Heart right ventricle (tissue), 16 donors: Measurements from ENCODE around the gene ULBP2. TPM values are rescaled to one million over a fixed set of nuclear protein-coding genes. Genes with fewer than 3 reads are reported as not detected.
"Not testable (repeated sequence)": the region's sequence is repeated elsewhere in the genome, so short reads cannot be mapped to it uniquely, and the experiment has no call there.

Source experiments
- ATAC-seq, 8 donors: fragments of 200-7000 bp; cut with Tn5 transposase; one replicate each; pipeline ENCODE4 v1.9.1; 2020; ENCODE audit warnings: mild to moderate bottlenecking in 8 of 8, moderate library complexity in 8 of 8, moderate number of reproducible peaks in 1 of 8
- DNase-seq, 2 donors: peaks; one replicate each; pipeline ENCODE4 v3.0.0-alpha.2; 2020
- H3K27ac ChIP-seq, 10 donors: fragments of 200-600 bp; sonication (generic) in 2 of 10; one replicate each; pipeline versions ENCODE4 v1.5.0 to v1.8.0; 2020 to 2022; ENCODE audit warnings: mild to moderate bottlenecking in 3 of 10
- H3K27me3 ChIP-seq, 7 donors: fragments of 200-600 bp; one replicate each; pipeline ENCODE4 v1.8.0; 2021 to 2022; ENCODE audit warnings: mild to moderate bottlenecking in 2 of 7
- H3K36me3 ChIP-seq, 9 donors: fragments of 200-600 bp; sonication (generic) in 1 of 9; one replicate each; pipeline versions ENCODE4 v1.5.0 to v1.8.0; 2020 to 2022; ENCODE audit warnings: mild to moderate bottlenecking in 2 of 9
- H3K4me1 ChIP-seq, 9 donors: fragments of 200-600 bp; sonication (generic) in 1 of 9; one replicate each; pipeline versions ENCODE4 v1.5.0 to v1.8.0; 2020 to 2022; ENCODE audit warnings: mild to moderate bottlenecking in 4 of 9
- H3K4me3 ChIP-seq, 10 donors: fragments of 200-600 bp; sonication (generic) in 2 of 10; one replicate each; pipeline versions ENCODE4 v1.5.0 to v1.8.0; 2020 to 2022; ENCODE audit warnings: mild to moderate bottlenecking in 7 of 10, moderate library complexity in 2 of 10
- H3K9me3 ChIP-seq, 11 donors: fragments of 200-600 bp in 10 of 11; sonication (generic) in 2 of 11; one replicate each; pipeline versions ENCODE4 v1.5.0 to v1.8.0; 2013 to 2022; ENCODE audit warnings: mild to moderate bottlenecking in 2 of 11, control low read depth in 1 of 11, moderate library complexity in 1 of 11
- WGBS, 2 donors: extraction: QIAGEN DNeasy Blood & Tissue Kit; methylation state at CpG; one replicate each; pipeline ENCODE4 v1.1.7; 2013; ENCODE audit warnings: inconsistent platforms in 1 of 2; 5-methylcytosine and 5-hydroxymethylcytosine counted together
- intact Hi-C, 10 donors: fragments of 100-400 bp; cut with DNase I; formaldehyde crosslinking; loops; one replicate each; pipeline versions ENCODE4 v1.11.1 to v1.14.2; 2022
- polyA plus RNA-seq, 2 donors: library from polyadenylated mRNA; stranded (reverse); fragments of 200-250 nt; gene quantifications; one replicate each; pipeline ENCODE4 v1.2.3, GENCODE V29; 2013
- total RNA-seq, 10 donors: library from RNA; stranded (reverse); fragmentation: NEBNext Ultra II Directional in 3 of 10; extraction: Animal tissue kit (Norgen Biotek cat#: 25700) in 3 of 10; gene quantifications; one replicate each; pipeline versions ENCODE4 v1.2.1 to v1.2.4, GENCODE V29; 2021 to 2023
- TF ChIP-seq, protein P1 (sequence below), 9 donors: fragments of 200-600 bp; sonication (generic) in 2 of 9; IDR thresholded peaks; one replicate each; pipeline versions ENCODE4 v1.5.0 to v1.8.0; 2021 to 2022; ENCODE audit warnings: antibody characterized with exemption in 9 of 9, mild to moderate bottlenecking in 5 of 9, moderate library complexity in 1 of 9
- donor health status: Arrhythmogenic right ventricular cardiomyopathy.
- donor health status: ischemic (EF 13 %, LVEDD 7.1; RV severe dilation, severe dysfunction).
- donor health status: healthy with polysubstance abuse.
- donor health status: DM: no; HTN: yes; CAD: no.
- donor health status: DM: no; HTN: no; CAD: no.
- donor health status: ischemic (EF 25% LVEDD 6.9; RV normal size, moderate dysfunction).
- donor health status: ischemic (EF 25% LVEDD 5.7; RV mildly dilated, moderate dysfunction).
- donor health status: healthy.
- donor health status: DM: yes; HTN: yes; CAD: no.
- donor health status: Ischemic cardiomyopathy.
- donor health status: ischemic (EF 35%, LVEDD 5.7; RV mildly dilated, moderate dysfunction).
- donor health status: nonischemic (EF 11% LVEDD 7.7; RV severe dilation, severe dysfunction).
- donor health status: DM: yes; HTN: yes; CAD: no.
- donor health status: PGD.
- donor health status: ischemic (EF 29% LVEDD 5.4; RV normal size, mild dysfunction).
- donor health status: nonischemic (EF 23%, LVEDD 6.1; RV moderate dilation, normal function).

Gene ULBP2
- total and polyA plus RNA-seq, 12 donors: 0.46 to 2.7 (median 1.1) TPM; not detected in 1

- intact Hi-C loops: no loop called here
- no peak overlapping the region for H3K4me3 ChIP-seq
- H3K27me3 ChIP-seq: peaks cover 0 to 49% (median 42%) of the 10 kb centered on the region in 7 donors
- ATAC-seq: no peak
- no peak for DNase-seq
- H3K27ac ChIP-seq: no peak overlapping the region
- H3K4me1 ChIP-seq: no peaks in the 10 kb centered on the region
- no peaks in the 10 kb centered on the region for H3K9me3 ChIP-seq
- TF ChIP-seq, protein P1, sequence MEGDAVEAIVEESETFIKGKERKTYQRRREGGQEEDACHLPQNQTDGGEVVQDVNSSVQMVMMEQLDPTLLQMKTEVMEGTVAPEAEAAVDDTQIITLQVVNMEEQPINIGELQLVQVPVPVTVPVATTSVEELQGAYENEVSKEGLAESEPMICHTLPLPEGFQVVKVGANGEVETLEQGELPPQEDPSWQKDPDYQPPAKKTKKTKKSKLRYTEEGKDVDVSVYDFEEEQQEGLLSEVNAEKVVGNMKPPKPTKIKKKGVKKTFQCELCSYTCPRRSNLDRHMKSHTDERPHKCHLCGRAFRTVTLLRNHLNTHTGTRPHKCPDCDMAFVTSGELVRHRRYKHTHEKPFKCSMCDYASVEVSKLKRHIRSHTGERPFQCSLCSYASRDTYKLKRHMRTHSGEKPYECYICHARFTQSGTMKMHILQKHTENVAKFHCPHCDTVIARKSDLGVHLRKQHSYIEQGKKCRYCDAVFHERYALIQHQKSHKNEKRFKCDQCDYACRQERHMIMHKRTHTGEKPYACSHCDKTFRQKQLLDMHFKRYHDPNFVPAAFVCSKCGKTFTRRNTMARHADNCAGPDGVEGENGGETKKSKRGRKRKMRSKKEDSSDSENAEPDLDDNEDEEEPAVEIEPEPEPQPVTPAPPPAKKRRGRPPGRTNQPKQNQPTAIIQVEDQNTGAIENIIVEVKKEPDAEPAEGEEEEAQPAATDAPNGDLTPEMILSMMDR (IDR thresholded peaks at IDR 0.05): no peak
- 83 to 86% methylated on average over 5 of the region's 5 CpGs for WGBS, 2 donors
- H3K36me3 ChIP-seq: no peaks in the 10 kb centered on the region
Observed at GRCh38 chr6:149948616-149949015, 6.8 kb downstream of the ULBP2 start.

GRCh38 chr6:149950423-149950822 is 8.6 kb downstream of the ULBP2 start:
- TF ChIP-seq, protein P1 (IDR thresholded peaks at IDR 0.05): no peak
- H3K9me3 ChIP-seq: no peaks in the 10 kb centered on the region
- peaks cover 0 to 7% (median 0%) of the 10 kb centered on the region in 9 donors for H3K4me1 ChIP-seq
- intact Hi-C loops: no loop called here
- no peaks in the 10 kb centered on the region for H3K36me3 ChIP-seq
- no peak overlapping the region for H3K27ac ChIP-seq
- 39 to 41% methylated on average over 8 of the region's 8 CpGs for WGBS, 2 donors
- H3K27me3 ChIP-seq: peaks cover 0 to 65% (median 59%) of the 10 kb centered on the region in 7 donors
- no peak overlapping the region for H3K4me3 ChIP-seq
- ATAC-seq: no peak
- DNase-seq: no peak

- TF ChIP-seq, protein P1 (IDR thresholded peaks at IDR 0.05): no peak
- H3K4me3 ChIP-seq: no peak overlapping the region
- no peaks in the 10 kb centered on the region for H3K9me3 ChIP-seq
- intact Hi-C loops: no loop called here
- H3K4me1 ChIP-seq: peaks cover 0 to 7% (median 0%) of the 10 kb centered on the region in 9 donors
- no peak for DNase-seq
- H3K27me3 ChIP-seq: peaks cover 0 to 71% (median 65%) of the 10 kb centered on the region in 7 donors
- no peaks in the 10 kb centered on the region for H3K36me3 ChIP-seq
- H3K27ac ChIP-seq: no peak overlapping the region
- 76 to 78% methylated on average over 9 of the region's 9 CpGs for WGBS, 2 donors
- ATAC-seq: no peak
Observed at GRCh38 chr6:149951096-149951495, 9.3 kb downstream of the ULBP2 start.

GRCh38 chr6:149951626-149952025 is 9.8 kb downstream of the ULBP2 start:
- DNase-seq (no peak), ATAC-seq (no peak)
- Histone ChIP-seq H3K36me3 (no peaks in the 10 kb centered on the region), H3K4me3 (no peak overlapping the region), H3K4me1 (peaks cover 0 to 7% (median 0%) of the 10 kb centered on the region in 9 donors), H3K9me3 (no peaks in the 10 kb centered on the region), H3K27ac (no peak overlapping the region), H3K27me3 (peaks cover 0 to 76% (median 70%) of the 10 kb centered on the region in 7 donors)
- intact Hi-C loops: no loop called here
- 75 to 84% methylated on average over 3 of the region's 3 CpGs for WGBS, 2 donors
- TF ChIP-seq, protein P1 (IDR thresholded peaks at IDR 0.05): no peak

GRCh38 chr6:149953390-149953789 is 11.6 kb downstream of the ULBP2 start:
- ATAC-seq: not testable (repeated sequence)
- peaks cover 0 to 93% (median 78%) of the 10 kb centered on the region in 7 donors for H3K27me3 ChIP-seq

DNA sequence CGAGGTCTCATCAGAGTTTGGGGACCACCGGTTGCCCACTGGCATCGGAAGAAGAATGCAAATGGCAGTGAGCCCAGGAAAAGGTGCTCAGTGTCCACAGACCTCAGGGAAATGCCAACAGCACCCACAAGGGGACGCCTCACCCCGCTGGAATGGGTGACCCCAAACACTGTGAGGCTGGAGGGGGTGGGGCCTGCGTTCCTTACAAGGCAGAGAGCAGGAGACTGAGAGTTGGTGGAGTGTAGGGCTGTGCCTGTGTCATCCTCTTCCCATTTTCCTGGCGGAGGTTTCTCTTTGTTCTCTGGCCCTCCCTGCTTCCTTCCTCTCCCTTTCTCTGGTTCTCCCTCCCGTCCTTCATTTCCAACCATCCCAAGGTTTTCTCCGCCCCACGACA is 12.1 kb downstream of the ULBP2 start:
- peak overlapping the region in 1 of 10 donors; percentile 18 for H3K4me3 ChIP-seq
- H3K36me3 ChIP-seq, DNase-seq, H3K27ac ChIP-seq, intact Hi-C loops, H3K9me3 ChIP-seq, H3K4me1 ChIP-seq: not testable (repeated sequence)
- 0% methylated on average over 1 to 2 of the region's 10 CpGs for WGBS, 2 donors
- ATAC-seq: peak in 7 of 8 donors; percentile 29 to 83 (median 61)
- H3K27me3 ChIP-seq: peaks cover 0 to 91% (median 78%) of the 10 kb centered on the region in 7 donors

More at GRCh38 chr6:149953390-149953789, 11.6 kb downstream of the ULBP2 start:
- DNase-seq, intact Hi-C loops, H3K4me3 ChIP-seq, H3K4me1 ChIP-seq, H3K9me3 ChIP-seq, H3K36me3 ChIP-seq, H3K27ac ChIP-seq: not testable (repeated sequence)
- WGBS, 2 donors: 38 to 42% methylated on average over 2 of the region's 2 CpGs

DNA sequence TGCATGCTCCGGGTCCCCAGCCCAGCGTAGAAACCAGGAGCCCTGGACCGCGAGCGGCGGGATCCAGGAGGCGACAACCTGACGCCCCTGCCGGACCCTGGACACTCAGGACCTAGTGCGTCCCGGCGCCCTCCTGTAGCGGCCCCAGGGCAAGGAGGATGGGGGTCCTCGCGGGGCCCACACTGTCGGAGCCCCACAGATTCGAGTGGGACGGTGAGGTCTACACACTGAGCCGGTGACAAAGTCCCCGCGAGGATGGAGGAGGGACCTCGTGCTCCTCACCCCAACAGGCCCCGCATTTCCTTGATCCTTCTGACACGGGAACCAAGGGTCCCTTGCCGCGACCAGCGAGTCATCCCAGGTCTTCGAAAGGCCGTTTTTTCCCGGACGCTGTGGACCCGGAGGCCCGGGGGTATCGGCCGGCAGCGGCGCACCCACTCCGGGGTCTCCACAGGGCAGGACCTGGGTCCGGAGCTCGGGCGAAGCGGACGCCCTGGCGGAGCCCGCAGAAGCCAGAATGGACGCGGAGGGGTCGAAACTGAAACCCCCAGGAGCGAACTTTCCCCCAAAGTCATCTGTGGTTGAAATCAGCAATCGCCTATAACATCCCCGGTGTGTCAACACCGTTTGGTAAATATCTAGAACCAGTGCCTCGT is 12.6 kb downstream of the ULBP2 start:
- peak overlapping the region in 1 of 10 donors; percentile 18 for H3K4me3 ChIP-seq
- DNase-seq, intact Hi-C loops, H3K36me3 ChIP-seq, H3K4me1 ChIP-seq, H3K27ac ChIP-seq, H3K9me3 ChIP-seq: not testable (repeated sequence)
- peaks cover 0 to 94% (median 77%) of the 10 kb centered on the region in 7 donors for H3K27me3 ChIP-seq
- peak in 5 of 8 donors; percentile 19 to 34 (median 24) for ATAC-seq
- WGBS, 2 donors: 5 to 6% methylated on average over 32 to 33 of the region's 53 CpGs
